Adipocyte (in vitro differentiated cells): ENCODE measurements around the gene TBL1X.

Experiments
- DNase-seq: peaks from one replicate; pipeline ENCODE4 v3.0.0-alpha.2; 2015; ENCODE audit warnings: low read depth
- H3K27me3 ChIP-seq: replicated peaks from 2 replicates; pipeline ENCODE4 v1.7.0; 2013; ENCODE audit warnings: mild to moderate bottlenecking, low read length, moderate library complexity; ENCODE audit not compliant: control insufficient read depth, insufficient read depth
- H3K36me3 ChIP-seq: 2 replicates; pipeline ENCODE4 v1.7.0; 2013; ENCODE audit warnings: low read length, mild to moderate bottlenecking, moderate library complexity; ENCODE audit not compliant: control insufficient read depth, insufficient read depth, severe bottlenecking
- H3K4me1 ChIP-seq: 2 replicates; pipeline ENCODE4 v1.7.0; 2013; ENCODE audit warnings: mild to moderate bottlenecking, low read length, moderate library complexity; ENCODE audit not compliant: control insufficient read depth, insufficient read depth
- H3K4me3 ChIP-seq: 2 replicates; pipeline ENCODE4 v1.7.0; 2013; ENCODE audit warnings: mild to moderate bottlenecking, low read length, moderate library complexity
- H3K9ac ChIP-seq: 2 replicates; pipeline ENCODE4 v1.7.0; 2013; ENCODE audit warnings: mild to moderate bottlenecking, low read length, moderate library complexity
- H3K9me3 ChIP-seq: 2 replicates; pipeline ENCODE4 v1.7.0; 2013; ENCODE audit warnings: mild to moderate bottlenecking, low read length, moderate library complexity; ENCODE audit not compliant: control insufficient read depth

The TBL1X gene

DNA sequence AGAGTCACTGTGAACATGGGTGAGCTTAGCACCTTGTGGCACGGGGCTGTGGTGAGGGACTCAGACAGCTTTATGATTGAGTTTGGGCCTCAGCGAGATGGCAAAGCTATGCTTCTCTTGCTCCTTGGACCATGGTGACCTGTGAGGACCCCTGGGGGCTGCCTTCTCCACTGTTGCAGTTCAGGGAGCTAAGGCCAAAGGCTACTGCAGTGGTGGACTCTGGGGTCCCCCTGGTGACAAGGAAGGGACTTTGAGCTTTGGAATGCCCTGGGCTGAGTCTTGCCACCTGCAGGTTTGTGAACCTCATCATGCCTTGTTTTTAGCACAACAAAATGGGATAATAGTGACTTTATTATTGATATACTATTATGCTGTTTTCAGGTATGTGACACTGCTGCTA, 36.5 kb downstream of the TBL1X start:
- H3K36me3 ChIP-seq = peaks cover 4% of the 10 kb centered on the region
- no peak for DNase-seq
- H3K9me3 ChIP-seq = no peaks in the 10 kb centered on the region
- no peaks in the 10 kb centered on the region for H3K4me1 ChIP-seq
- H3K4me3 ChIP-seq = no peak overlapping the region
- H3K9ac ChIP-seq = no peak overlapping the region
- no peaks in the 10 kb centered on the region for H3K27me3 ChIP-seq

DNA sequence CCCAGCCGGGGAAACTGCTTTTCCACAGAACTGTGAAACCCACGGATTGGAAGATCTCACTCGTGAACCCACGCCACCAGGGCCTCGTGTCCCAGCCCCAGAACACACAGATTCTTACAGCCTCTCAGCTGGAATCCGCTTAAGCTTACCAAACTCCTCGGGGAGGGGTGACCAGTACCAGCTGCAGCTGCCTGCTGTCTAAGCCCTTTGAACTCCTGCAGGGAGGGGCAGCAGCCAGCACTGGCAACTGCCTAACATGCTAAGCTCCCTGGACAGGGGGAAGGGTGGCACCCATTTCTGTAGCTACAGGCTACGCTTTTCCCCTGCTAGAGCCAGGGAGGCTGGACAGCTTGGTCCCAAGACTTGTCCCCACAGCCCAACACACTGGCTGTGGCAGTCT, 38.4 kb downstream of the TBL1X start:
- Histone ChIP-seq H3K9me3 (peaks cover 3% of the 10 kb centered on the region), H3K4me3 (no peak overlapping the region), H3K4me1 (no peaks in the 10 kb centered on the region), H3K27me3 (no peaks in the 10 kb centered on the region), H3K9ac (no peak overlapping the region), H3K36me3 (peaks cover 4% of the 10 kb centered on the region)
- DNase-seq = no peak

DNA sequence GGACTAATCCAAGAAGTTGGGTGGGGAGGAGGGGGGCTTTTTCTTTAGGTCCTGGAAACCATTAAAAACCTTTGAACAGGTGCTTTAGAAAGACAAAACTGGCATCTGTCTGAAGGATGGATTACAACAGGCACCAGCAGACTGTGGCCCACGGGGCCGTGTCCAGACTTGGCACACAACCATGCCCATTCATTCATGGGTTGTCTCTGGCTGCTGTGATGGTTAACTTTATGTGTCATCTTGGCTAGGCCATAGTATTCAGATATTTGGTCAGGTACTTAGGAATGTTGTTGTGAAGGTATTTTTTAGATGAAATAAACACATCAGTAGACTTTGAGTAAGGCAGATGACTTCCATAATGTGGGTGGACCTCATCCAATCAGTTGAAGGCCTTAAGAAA, 45.5 kb downstream of the TBL1X start:
- Histone ChIP-seq H3K4me1 (no peaks in the 10 kb centered on the region), H3K4me3 (no peak overlapping the region), H3K9me3 (peaks cover 3% of the 10 kb centered on the region), H3K27me3 (peaks cover 3% of the 10 kb centered on the region), H3K9ac (no peak overlapping the region), H3K36me3 (no peaks in the 10 kb centered on the region)
- no peak for DNase-seq

DNA sequence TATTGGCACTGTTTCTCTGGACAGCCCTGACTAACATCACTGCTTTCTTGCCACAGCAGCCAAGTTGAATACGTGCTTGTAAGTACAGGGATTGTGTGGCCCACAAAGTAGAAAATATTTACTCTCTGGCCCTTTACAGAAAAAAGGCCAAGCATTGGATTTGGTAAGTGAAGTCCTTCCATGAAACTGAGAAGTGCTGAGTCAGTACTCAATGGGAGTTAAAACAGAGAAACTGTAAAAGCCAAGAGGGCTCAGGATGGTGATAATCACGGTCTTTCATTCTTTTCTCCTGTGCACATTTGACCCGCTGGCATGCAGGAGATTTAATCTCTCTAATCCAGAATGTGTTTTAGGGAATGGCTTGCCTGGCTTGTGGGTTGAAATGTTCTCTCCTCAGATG, 46.1 kb downstream of the TBL1X start:
- Histone ChIP-seq H3K27me3 (peaks cover 3% of the 10 kb centered on the region), H3K36me3 (no peaks in the 10 kb centered on the region), H3K9ac (no peak overlapping the region), H3K4me3 (no peak overlapping the region), H3K4me1 (no peaks in the 10 kb centered on the region), H3K9me3 (peaks cover 3% of the 10 kb centered on the region)
- no peak for DNase-seq

DNA sequence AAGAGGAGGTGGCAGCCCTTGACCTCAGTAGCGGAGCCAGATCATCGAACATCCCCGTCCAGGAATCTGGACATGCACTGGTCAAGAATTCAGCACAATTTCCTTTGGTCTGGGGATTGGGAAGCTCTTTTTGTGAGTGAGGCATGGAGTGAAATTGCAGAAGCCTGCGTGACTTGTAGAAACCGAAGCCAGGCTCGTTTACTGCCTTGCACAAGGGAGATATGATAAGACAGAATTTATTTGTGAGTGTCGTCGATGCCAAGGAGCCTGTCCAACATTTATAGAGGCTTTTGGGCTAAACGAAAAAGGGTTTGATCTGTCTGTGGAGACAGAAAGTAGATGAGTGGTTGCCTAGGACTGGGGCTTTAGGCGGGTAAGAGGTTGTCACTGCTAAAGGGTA, 50.6 kb downstream of the TBL1X start:
- Histone ChIP-seq H3K9ac (no peak overlapping the region), H3K4me3 (no peak overlapping the region), H3K27me3 (peaks cover 3% of the 10 kb centered on the region), H3K36me3 (no peaks in the 10 kb centered on the region), H3K4me1 (peaks cover 4% of the 10 kb centered on the region), H3K9me3 (no peaks in the 10 kb centered on the region)
- no peak for DNase-seq

DNA sequence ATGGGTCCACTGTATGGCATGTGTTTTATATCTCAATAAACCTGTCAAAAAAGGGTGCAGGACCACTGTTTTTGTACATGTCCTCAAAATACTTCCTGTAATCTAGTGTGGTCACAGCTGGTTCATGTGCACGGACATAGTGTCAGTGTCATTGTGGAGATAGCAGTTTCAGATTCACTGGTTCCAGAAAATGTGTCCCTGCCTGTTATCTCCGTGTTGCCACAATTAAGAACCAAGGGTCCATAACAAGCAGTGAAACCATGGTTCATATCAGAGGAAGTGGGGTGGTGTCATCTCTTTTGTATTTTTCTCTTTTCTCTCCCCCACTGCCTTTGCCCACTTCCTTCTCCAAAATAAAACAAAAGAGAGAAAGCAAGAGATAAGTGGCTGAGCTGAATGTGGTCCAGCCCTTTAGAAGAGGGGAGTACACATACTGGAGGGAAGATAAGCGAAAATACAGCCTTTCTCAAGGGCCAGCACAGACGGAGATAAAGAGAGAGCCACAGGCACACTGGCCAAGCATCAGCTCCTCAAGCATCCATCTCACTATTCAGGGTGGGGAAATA, 51.2 kb downstream of the TBL1X start:
- no peaks in the 10 kb centered on the region for H3K36me3 ChIP-seq
- H3K4me1 ChIP-seq = peaks cover 4% of the 10 kb centered on the region
- H3K9ac ChIP-seq = no peak overlapping the region
- H3K27me3 ChIP-seq = peaks cover 3% of the 10 kb centered on the region
- no peak for DNase-seq
- H3K4me3 ChIP-seq = no peak overlapping the region
- no peaks in the 10 kb centered on the region for H3K9me3 ChIP-seq

DNA sequence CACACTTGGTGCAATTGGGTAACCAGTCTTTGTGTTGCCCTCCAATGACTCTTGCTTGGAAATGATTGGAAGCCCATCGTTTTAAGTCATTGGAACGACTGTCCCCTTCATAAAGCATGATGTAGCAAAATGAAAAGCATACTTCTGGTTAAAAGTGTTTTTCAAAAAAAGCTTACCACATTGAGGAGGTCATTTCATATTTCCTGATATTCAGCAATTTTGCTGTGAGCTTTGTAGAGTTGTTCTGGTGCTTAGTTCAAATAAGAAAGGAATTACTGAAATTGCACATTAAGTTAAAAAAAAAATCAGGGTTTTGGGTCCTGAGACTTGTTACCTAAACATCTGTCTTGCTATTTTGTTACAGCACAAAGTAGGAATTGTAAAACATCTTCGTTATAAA, 51.8 kb downstream of the TBL1X start:
- Histone ChIP-seq H3K9me3 (no peaks in the 10 kb centered on the region), H3K27me3 (peaks cover 3% of the 10 kb centered on the region), H3K4me1 (peaks cover 4% of the 10 kb centered on the region), H3K4me3 (no peak overlapping the region), H3K9ac (no peak overlapping the region), H3K36me3 (no peaks in the 10 kb centered on the region)
- DNase-seq = no peak

DNA sequence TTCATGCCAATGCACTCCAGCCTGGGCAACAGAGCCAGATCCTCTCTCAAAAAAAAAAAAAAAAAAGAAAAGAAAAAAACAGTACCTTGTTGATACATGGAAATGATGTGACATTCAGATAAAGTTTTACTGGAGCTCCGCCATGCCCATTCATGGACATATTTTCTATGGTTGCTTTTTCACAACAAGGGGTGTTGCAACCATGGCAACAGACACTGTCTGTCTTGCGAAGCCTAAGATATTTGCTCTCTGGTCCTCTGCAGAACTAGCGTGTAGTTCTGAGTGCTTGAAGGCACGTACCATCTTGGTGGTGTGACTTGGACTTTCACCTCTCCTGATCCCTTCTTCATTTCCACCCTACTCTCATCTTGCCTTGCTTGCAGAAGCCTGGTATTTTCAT, 53.2 kb downstream of the TBL1X start:
- no peaks in the 10 kb centered on the region for H3K9me3 ChIP-seq
- H3K4me1 ChIP-seq = peaks cover 4% of the 10 kb centered on the region
- no peak overlapping the region for H3K9ac ChIP-seq
- H3K36me3 ChIP-seq = no peaks in the 10 kb centered on the region
- H3K27me3 ChIP-seq = peaks cover 3% of the 10 kb centered on the region
- no peak overlapping the region for H3K4me3 ChIP-seq
- no peak for DNase-seq

DNA sequence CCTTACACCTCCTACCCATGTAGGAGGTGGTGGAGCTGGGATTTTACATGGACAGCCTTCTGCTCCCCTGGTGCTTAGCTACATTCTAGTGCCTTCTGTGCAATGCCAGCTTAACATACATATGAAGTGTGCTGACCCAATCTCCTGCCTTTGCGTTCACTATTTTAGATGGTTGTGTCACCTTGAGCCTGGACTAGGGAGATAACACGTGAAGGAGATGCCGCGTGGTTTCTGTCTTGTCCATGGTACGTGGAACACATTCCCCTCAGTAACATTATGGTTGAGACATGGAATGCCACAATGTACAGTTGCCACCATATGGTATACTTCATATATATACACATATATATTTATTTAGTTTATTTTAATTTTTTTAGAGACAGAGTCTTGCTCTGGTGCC, 54.0 kb downstream of the TBL1X start:
- no peak overlapping the region for H3K4me3 ChIP-seq
- H3K4me1 ChIP-seq = peaks cover 4% of the 10 kb centered on the region
- no peak for DNase-seq
- H3K9me3 ChIP-seq = no peaks in the 10 kb centered on the region
- H3K9ac ChIP-seq = no peak overlapping the region
- no peaks in the 10 kb centered on the region for H3K36me3 ChIP-seq
- peaks cover 3% of the 10 kb centered on the region for H3K27me3 ChIP-seq

DNA sequence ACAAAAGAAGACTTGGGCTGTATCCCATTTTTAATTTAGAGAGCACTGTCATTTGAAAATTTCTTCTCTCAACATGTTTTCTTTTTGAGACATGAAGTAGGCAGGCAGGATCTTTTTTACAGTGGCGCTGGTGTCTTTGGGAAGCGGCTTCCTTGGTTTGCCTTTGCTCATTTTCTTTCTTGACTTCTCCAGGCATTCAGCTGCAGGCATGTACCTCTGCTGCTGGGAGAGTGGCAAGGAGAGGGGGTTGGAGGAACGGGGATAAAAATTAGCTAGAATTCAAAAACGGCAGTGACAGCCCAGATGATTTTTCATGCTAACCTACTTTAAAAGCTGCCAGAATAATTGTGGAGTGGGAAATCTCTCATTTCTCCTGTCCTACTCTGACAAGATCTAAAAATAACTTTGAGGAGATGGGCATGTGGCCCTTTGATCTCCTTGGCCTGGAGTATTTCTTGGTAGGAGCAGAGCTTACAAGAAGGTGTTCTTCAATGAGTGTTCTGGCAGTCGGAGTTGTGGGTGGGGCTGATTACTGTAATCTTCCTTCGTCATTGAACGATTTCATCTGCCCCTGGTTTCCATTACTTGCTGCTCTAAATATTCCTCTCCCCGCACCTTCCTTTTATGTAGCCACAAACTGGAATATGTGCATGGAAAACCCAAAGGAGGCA, 54.8 kb downstream of the TBL1X start:
- no peaks in the 10 kb centered on the region for H3K36me3 ChIP-seq
- peaks cover 4% of the 10 kb centered on the region for H3K4me1 ChIP-seq
- no peak overlapping the region for H3K9ac ChIP-seq
- H3K27me3 ChIP-seq = no peaks in the 10 kb centered on the region
- H3K4me3 ChIP-seq = no peak overlapping the region
- no peaks in the 10 kb centered on the region for H3K9me3 ChIP-seq
- DNase-seq = no peak

DNA sequence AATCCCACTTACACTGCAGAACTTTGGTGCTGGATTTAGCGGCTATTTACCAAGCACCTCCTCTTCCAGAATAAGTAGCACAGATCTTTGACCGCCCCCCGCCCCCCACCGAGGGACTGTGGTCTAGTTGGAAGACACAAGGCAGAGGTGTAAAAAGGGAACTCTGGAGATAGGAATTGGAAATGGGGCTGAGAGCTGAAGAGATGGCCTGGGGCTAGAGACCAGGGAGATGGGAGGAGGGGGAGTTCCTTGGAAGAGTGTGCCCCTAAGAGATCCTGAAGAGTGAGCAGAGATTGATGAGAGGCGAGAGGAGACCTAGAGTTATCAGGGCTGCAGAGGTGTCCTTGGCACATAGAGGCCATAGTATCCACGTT, 55.3 kb downstream of the TBL1X start:
- no peaks in the 10 kb centered on the region for H3K27me3 ChIP-seq
- H3K9me3 ChIP-seq = no peaks in the 10 kb centered on the region
- peaks cover 4% of the 10 kb centered on the region for H3K4me1 ChIP-seq
- H3K36me3 ChIP-seq = no peaks in the 10 kb centered on the region
- no peak overlapping the region for H3K4me3 ChIP-seq
- H3K9ac ChIP-seq = no peak overlapping the region
- DNase-seq = no peak
